WERI-Rb-1 (cell line): ENCODE data around the gene PHEX.

ENCODE experiments used
- DNase-seq: peaks from one replicate; pipeline ENCODE4 v3.0.0-alpha.2; 2020
- H3K27ac ChIP-seq: fragments of 250-450 bp; sonication (Bioruptor Pico); 2 replicates; pipeline ENCODE4 v1.5.1; 2020; ENCODE audit warnings: mild to moderate bottlenecking, moderate library complexity
- H3K27me3 ChIP-seq: fragments of 250-450 bp; sonication (Bioruptor Pico); 2 replicates; pipeline ENCODE4 v1.5.1; 2021; ENCODE audit warnings: mild to moderate bottlenecking, low read depth, moderate library complexity; ENCODE audit not compliant: insufficient read depth, severe bottlenecking
- H3K36me3 ChIP-seq: fragments of 250-450 bp; sonication (Bioruptor Pico); 2 replicates; pipeline ENCODE4 v1.5.1; 2020; ENCODE audit warnings: mild to moderate bottlenecking, moderate library complexity
- H3K4me3 ChIP-seq: 2 replicates; pipeline ENCODE4 v1.5.1; 2011; ENCODE audit warnings: low read depth, mild to moderate bottlenecking, control low read depth, low read length
- H3K9me3 ChIP-seq: fragments of 250-450 bp; sonication (Bioruptor Pico); 2 replicates; pipeline ENCODE4 v1.5.1; 2021; ENCODE audit warnings: mild to moderate bottlenecking, moderate library complexity; ENCODE audit not compliant: severe bottlenecking
- CTCF ChIP-seq: IDR thresholded peaks from 2 replicates; pipeline ENCODE4 v1.5.1; 2011; ENCODE audit warnings: low read depth, mild to moderate bottlenecking, control low read depth, inconsistent platforms, low read length

Gene PHEX

GRCh38 chrX:22135171-22135711 lies 103.1 kb downstream of the PHEX start:
- Histone ChIP-seq H3K27ac (no peak overlapping the region), H3K4me3 (no peak overlapping the region), H3K27me3 (peaks cover 7% of the 10 kb centered on the region), H3K9me3 (no peaks in the 10 kb centered on the region), H3K36me3 (no peaks in the 10 kb centered on the region)
- TF ChIP-seq CTCF, result no peak
- DNase-seq, result no peak

GRCh38 chrX:22135994-22136684 lies 104.0 kb downstream of the PHEX start:
- Histone ChIP-seq H3K36me3 (no peaks in the 10 kb centered on the region), H3K27me3 (peaks cover 7% of the 10 kb centered on the region), H3K9me3 (no peaks in the 10 kb centered on the region), H3K27ac (no peak overlapping the region), H3K4me3 (no peak overlapping the region)
- DNase-seq, result no peak
- peak; percentile 53 for TF ChIP-seq CTCF

GRCh38 chrX:22136711-22137110 lies 104.6 kb downstream of the PHEX start:
- H3K27ac ChIP-seq, result no peak overlapping the region
- no peak for DNase-seq
- no peaks in the 10 kb centered on the region for H3K36me3 ChIP-seq
- peaks cover 4% of the 10 kb centered on the region for H3K27me3 ChIP-seq
- TF ChIP-seq CTCF, result no peak
- H3K4me3 ChIP-seq, result no peak overlapping the region
- H3K9me3 ChIP-seq, result no peaks in the 10 kb centered on the region

- TF ChIP-seq CTCF, result no peak
- Histone ChIP-seq H3K27ac (no peak overlapping the region), H3K4me3 (no peak overlapping the region), H3K36me3 (no peaks in the 10 kb centered on the region), H3K9me3 (no peaks in the 10 kb centered on the region), H3K27me3 (peaks cover 4% of the 10 kb centered on the region)
- DNase-seq, result no peak
These were observed 107.7 kb downstream of the PHEX start for GRCh38 chrX:22139822-22140221.

- H3K27ac ChIP-seq, result no peak overlapping the region
- H3K27me3 ChIP-seq, result peaks cover 4% of the 10 kb centered on the region
- no peak overlapping the region for H3K4me3 ChIP-seq
- H3K9me3 ChIP-seq, result no peaks in the 10 kb centered on the region
- no peaks in the 10 kb centered on the region for H3K36me3 ChIP-seq
- DNase-seq, result no peak
- no peak for TF ChIP-seq CTCF
These were observed 109.1 kb downstream of the PHEX start for GRCh38 chrX:22141047-22141730.
